NCI-H2227 (cell line): ENCODE results near the gene SRGAP2B.
"Not testable (repeated sequence)": the region's sequence is repeated elsewhere in the genome, so short reads cannot be mapped to it uniquely, and the experiment has no call there.

Experiments used
- DNase-seq: peaks from one replicate; lab custom pipeline; 2025; ENCODE audit not compliant: unreplicated experiment; lab: John Stamatoyannopoulos, UW

Gene SRGAP2B

DNA sequence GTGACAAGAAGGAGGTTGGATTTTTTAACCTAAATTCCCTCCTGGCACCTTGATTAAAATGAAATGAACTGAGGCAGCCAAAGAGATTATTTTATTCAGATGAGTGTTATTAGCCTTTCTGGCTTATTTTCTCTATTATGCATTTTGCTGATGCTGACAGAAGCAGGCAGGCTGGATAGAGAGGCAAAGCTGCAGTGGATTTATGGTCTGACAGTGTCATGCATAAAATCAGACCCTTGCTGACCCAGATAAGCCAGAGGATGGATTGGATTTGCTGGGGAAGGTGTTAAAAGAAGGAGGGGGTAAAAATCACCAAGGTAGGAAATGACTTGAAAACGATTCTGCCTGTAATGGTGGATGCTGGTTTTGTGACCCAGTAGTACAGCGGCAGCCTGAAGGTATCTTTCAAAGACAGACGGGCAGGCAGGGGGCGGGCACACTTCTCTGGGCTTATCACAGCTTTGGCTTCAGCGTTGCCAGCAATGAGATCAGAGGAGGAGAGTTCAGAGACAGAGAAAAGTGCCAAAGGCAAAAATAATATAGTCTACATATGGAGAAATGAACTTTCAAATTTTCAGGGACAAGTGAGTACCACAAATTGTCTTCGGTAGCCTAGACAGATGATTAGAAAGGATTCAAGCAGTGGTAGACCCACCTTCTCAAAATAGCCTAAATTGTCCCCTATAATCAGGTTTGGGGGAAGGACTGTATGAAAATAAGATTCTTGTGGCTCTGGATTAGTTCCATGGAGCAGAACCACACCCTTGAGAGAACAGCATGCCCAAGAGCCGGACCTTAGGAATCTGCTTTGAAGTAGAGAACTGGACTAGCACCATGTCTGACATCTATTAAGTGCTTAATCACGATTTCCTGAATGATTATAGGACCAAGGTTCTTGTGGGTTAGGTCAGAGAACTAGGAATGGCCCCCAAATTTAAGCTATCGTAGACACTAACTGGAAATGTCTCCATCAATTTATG, 133.2 kb downstream of the SRGAP2B start:
- not testable (repeated sequence) for DNase-seq

DNA sequence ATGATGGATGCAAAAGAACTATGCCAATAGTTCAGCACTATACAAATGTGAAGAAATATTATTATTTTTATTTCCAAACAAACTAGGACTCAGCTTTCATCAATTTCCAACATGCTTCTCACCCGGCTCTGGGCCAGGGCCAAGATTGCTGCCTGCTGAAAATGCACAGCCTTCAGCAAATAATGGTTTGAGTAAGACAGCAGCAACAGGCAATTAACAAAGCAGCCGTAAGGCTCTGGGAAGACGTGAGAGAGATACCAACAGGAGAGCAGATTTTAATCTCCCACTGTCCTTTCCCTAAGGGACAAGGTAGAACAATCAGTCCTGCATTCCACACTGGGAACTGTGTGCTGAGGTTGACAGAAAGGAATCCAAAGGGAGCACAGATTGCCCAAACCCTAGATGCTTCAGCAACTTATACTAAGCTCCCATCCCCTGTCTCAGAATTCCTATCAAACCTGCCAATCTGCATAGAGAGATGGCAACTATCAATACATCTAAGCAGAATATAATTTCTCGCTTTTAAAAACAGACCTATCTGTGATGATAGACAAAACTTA, 134.1 kb downstream of the SRGAP2B start:
- DNase-seq: not testable (repeated sequence)

DNA sequence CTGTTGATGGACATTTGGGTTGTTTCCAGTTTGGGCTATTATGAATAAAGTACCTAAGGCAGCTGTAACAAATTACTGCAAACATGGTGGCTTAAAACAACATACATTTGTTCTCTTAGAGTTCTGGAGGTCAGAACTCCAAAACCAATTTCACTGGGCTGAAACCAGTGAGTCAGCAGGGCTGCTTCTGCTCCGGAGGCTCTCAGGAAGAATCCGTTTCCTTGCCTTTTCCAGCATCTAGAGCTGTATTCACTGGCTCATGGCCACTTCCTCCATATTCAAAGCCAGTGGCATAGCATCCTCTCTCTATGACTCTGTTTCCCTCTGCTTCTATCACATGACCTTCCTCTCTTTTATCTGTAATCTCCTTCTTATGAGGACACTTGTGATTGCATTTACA, 146.7 kb downstream of the SRGAP2B start:
- DNase-seq: not testable (repeated sequence)

DNA sequence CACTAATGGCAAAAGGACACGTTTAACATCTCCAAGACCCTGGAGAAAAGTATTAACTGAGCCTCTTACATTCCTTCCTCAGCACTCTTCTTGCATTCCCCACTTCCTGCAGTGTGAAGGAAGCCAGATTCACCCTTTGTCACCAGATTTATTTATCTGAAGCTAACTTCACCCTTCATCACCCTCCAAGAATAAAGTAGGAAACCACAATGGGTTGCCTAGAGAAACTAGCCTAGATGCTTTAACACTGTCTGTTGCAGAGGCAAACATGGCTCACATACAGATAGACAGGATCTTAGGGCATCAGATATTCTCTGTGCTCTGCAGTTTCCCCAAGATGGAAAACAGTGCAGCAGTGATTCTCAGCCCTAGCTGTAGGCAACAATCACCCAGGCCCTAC, 147.6 kb downstream of the SRGAP2B start:
- DNase-seq: not testable (repeated sequence)

DNA sequence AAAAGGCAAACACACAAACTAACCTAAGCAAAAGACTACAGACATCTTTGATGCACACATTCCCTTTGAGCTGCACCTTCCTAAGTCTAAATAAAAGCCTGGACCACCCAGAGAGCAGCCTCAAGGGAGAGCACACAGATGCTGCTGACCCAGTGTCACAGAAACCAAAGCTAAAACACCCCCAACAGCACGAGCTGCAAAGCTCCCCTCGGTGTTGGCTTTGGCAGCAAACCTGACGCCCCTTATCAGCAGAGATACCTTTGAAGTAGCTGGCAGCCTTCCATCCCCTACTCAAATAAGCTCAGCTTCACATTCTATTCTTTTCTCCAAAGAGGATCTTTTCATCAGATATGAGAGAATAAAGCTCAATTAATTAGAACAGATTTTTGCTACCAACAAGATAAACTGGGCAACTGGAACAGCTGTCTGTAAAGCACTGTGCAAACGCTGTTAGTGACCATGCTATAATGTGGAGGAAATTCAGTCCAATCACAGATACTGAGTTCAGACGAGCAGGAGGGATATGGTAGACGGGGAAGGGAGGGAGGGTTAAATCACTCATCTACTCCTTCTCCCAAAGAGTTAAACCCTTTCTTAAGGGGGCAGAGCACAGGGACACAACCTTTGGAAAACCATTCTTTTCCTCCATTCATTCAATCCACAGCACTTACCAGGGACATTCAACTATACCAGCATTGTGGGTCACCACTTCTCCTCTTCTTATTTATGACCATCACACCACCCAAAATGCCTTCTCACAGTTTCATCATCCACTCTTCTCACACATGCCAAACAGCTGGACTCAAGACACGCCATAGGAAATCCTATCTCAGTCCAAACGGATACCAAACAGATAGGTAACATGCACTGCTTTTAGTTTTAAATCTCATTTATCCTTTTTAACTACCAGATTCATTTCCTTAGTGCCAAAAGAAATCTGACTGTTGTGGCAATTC, 148.3 kb downstream of the SRGAP2B start:
- DNase-seq: not testable (repeated sequence)

DNA sequence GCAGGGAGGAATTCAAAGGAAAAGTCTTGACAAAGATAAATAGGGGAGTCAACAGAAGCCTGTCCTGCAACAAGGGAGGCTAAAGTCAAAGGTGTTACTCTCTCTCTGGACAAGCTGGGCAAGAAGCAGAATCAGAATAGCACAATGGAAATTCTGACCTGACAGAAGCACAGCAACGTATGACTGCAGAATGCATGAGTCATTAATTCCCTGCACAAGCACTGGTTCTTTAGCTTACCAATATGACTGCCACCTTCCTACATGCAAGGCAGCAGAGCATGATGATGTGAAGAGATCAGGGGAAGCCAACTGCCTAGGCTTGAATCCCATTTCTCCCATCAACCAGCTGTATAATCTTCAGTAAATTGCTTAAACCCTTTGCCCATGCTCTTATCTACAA, 153.4 kb downstream of the SRGAP2B start:
- not testable (repeated sequence) for DNase-seq

DNA sequence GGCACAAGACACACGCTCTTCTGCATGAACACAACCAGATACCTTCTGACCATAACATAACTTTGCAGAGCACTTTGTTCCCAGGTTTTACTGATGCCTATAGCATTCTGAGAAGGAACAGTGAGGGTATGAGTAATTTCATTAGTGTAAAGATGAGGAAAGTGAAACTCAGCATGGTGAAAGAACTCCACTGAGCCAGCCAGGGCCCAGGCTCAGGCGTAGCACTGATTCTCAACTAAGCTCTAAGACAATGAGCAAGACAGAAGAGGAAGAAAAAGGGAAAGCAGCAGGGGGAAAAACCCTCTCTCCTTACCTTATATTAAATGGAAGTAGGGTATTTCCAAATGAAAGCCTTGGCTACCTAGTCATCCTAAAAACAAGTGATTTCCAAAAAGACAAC, 155.1 kb downstream of the SRGAP2B start:
- DNase-seq: not testable (repeated sequence)

DNA sequence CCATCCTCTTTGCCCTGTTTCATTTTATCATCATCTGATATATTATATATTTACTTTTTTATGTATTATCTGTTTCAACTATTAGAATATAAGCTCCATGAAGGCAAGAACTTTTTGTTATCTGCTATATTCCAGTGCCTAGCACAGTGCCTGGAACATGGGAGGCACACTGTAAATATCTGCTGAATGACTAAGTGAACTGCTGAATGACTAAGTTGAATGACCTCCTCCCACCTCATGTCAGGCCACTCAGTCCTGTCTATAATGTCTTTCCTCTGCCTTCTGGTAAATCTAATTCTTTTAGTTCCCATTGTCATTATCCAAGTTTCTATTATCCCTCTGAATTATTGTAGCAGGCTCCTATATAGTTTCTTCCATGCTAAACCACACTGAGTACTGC, 156.5 kb downstream of the SRGAP2B start:
- DNase-seq: not testable (repeated sequence)

DNA sequence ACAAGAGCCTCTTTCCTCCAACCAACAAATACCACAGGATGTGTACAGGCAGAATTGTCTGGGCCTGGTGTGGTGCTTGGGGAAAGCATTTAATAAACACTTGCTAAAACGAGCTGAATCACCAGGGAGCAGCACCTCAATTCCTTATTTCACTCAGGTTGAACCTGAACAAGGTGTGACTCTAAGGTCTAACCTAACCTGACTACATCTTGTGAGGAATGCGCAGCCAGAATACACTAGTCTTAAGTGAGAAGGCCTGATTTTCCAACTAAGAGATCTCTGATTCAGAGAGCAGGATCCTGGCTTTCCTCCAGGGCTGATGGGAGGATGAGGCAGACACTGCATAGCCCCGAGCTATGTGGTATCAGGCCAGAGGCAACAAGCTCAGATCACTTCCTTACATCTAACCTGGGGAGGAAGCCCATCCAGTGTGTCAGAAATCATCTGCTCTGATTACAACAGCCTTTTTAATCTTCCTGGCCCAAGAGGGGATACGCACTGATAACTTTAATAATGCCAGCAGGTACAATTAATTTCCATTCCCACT, 158.9 kb downstream of the SRGAP2B start:
- DNase-seq: not testable (repeated sequence)

DNA sequence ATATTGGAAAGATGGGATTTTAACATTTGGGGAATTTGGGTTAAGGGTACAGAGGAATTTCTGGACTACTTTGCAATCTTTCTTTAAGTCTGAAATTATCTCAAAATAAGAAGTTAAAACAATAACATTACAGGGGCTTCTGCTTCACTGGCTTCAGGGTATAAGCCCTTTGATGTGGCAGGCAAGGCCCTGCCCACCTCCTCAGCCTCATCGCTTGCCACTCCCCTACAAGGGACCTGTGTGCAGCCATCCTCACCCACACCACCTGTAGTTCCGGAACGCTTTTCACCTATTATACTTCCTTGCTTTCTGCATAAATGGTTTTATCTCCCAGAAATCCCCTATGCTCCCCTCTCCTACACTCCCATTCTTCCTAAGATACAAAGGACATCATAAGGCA, 159.8 kb downstream of the SRGAP2B start:
- not testable (repeated sequence) for DNase-seq

DNA sequence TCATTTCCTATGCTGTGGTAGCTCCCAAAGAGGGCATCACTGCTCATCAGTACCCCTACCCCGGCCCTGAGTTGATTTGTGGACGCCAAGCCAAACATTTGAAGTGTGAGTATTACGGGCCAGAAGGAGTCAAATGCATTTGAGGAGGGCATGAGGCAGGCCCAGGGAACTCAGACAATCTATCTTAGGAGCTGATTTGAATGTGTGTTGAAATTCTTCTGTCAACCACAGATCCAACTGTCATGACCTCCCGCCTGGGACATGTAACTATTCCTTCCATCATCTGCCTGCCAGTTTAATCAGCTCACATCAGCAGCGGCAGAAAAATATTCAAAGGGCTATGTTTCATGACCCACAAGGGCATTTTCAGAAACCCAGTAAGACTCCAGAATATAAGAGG, 162.1 kb downstream of the SRGAP2B start:
- not testable (repeated sequence) for DNase-seq

DNA sequence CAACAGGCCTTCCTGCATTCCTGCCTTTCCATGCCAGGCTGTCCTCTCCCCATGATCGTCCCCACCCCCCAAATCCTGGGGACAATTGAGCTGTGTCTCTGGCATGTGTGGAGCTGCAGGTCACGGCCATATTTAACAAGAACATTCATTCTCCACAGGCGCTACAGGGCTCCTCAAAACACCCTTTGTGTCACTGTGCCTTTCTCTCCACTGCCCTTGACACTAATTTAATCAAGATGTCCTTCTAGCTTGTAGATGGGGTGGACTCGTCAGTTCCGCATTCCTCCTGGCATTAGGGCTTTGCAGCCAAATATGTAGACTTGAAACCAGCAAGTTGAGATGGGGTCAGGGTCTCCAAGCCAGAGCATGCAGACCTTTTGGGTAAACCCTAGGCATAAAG, 163.0 kb downstream of the SRGAP2B start:
- not testable (repeated sequence) for DNase-seq

DNA sequence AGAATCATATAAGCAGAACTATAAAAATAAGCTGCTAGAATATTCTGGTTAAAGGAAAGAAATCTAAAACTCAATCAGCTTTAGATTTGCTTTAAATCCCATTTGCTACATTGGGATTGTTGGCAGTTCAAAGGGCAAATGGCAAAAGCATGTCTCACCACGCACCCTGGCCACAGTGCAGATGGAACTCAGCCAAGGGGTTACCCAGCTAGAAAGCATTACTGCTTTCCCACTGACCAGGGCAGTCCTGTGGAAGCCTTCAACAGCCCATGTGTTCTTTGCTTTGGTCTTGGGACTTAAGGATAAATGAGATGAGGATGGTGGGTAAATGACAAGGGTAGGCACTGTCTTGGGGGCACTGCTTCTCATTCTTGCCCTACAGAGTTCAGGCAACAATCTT, 163.6 kb downstream of the SRGAP2B start:
- not testable (repeated sequence) for DNase-seq

DNA sequence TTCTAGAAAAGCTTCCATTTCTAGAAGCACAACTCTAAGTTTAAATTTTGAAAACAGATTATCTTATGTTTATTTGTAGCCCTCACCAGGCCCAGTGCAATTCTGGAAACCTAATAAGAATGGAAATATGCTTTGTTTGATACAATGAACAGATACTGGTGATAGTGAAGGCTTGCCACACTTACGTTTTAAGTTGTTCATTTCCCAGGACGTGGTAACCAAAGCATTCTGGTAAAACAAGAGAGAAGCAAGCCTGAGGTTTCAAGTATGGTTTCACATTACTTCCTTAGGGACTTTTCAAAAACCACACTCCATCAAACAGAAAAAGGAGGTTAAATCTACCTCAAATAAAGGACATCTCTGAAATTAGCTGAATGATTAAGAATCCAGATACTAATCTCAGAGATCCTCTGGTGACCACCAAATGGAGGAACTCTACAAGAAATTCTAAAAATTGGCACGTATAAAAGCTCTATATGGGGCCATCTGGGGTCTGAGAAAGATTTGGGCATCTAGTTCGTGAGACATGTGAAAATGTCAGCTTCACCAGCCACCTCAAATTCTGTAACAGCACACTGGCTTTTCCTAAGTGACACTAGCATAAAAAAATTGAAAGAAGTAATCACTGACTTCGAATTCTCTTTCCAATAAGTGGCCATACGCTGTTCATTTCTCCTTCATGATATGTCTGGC, 164.9 kb downstream of the SRGAP2B start:
- not testable (repeated sequence) for DNase-seq

DNA sequence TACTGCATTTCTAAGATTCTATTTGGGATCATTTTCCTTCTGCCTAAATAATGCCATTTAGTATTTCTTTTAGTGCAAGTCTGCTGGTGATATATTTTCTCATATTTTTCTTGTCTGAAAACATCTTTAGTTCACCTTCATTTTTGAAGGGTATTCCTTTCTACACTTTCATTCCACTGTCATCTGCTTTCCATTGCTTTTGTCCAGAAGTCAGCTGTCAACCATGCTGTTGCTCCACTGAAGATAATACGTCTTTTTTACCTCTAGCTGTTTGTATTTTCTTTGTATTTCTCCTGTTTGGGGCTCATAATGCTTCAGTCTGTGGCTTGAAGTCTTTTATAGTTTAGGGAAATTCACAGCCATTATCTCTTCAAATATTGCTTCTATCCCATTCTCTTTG, 167.8 kb downstream of the SRGAP2B start:
- peak; percentile 1 for DNase-seq

DNA sequence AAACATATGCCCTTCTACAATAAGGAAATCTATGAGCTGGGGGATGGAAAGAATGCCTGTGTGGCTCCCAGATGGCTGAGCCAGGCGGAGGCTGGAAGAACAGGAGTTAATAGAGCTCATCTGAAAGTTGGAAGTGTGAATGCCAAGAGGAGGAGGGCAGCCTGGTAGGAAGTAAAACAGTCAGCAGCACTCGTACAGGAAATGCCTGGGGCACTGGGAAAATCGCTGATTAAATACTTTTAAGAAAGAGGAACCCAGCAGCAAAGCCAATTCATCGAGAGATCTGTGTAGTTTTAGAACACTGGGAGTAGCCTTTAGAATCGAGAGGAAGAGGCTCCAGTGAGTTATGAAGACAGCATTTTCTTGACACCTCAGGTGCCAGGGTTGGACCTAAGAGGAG, 171.5 kb downstream of the SRGAP2B start:
- not testable (repeated sequence) for DNase-seq

DNA sequence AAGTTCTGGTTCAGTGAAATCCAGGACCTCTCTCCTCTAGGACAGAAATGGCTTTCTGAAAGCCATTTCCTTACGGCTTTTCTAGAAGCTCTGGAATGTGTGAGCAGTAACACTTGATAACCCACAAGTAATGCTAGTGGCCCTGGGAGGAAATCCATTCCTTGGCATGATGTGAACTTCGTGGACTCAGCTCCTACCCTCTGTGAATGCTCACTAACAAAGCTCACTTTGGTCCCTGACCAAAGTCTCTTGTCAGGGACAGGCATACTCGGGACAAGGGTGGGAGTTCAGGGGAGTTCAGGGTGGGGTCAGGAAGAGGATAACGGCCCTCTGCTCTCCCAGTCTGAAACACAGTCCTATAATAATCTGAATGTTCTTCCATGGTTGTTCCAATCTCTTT, 172.3 kb downstream of the SRGAP2B start:
- DNase-seq: not testable (repeated sequence)

DNA sequence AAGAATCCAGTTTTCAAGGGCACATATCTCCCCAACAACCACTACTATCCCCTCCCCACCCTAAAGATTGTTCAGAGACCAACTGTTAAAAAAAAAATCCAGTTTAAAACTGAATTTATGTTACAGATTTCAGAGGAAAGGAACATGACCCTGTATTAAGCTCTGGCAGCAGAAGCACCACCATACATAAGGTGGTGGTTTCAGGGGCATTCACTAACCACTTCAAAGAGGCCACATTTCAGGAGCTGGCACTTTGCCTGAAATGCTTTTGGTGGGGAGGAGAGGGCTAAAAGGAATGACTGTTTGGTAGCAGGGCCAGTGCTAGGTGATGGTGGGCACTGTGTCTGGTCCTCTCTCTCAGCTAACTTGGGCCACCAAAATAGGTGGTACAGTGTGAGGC, 176.0 kb downstream of the SRGAP2B start:
- DNase-seq: not testable (repeated sequence)

DNA sequence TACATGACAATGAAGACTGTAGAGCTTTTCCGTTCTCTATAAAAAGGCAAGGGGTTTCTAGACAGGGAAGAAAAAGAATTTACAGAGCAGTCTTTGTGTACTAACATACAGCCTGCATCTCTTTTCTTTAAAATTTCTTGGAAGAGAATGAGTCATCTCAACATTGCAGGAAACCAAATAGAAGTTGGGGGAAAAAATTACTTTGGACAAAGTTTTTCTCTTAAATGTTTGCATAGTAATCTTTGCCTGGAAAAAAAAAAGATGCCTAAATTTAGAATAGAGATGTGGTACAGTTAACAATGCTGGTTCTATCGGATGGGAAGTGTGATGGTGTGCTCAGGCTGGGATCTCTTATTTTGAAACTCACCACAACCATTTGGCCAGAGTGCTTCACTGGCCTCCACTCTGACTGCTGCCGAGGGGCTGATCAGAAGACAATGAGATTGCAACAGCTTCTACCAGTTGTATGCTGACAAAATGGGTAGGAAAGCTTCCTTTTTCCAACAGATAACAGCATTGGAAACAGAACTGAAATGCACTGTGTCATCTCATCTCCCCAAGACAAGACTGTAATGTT, 177.0 kb downstream of the SRGAP2B start:
- DNase-seq: not testable (repeated sequence)
